Activated naive CD4-positive, alpha-beta T cell treated with anti-CD3 and anti-CD28 coated beads for 36 hours (primary cell): ENCODE data around the gene ALPP. TPM values are rescaled to one million over a fixed set of nuclear protein-coding genes. Genes with fewer than 3 reads are reported as not detected.
"Not testable (repeated sequence)": the region's sequence is repeated elsewhere in the genome, so short reads cannot be mapped to it uniquely, and the experiment has no call there.

Source experiments
- CTCF ChIA-PET: fragments of 350-600 bp; sonication (Branson Sonifier 250); formaldehyde crosslinking; loops from one replicate; lab custom pipeline; 2021; ENCODE audit warnings: antibody characterized with exemption; lab: Charles Lee
- DNase-seq: peaks from one replicate; pipeline ENCODE4 v3.0.0-alpha.2; 2020
- H3K27ac Mint-ChIP-seq: one replicate; pipeline ENCODE4 v1.8.0; 2021; ENCODE audit warnings: mild to moderate bottlenecking, mixed read lengths
- H3K27me3 Mint-ChIP-seq: one replicate; pipeline ENCODE4 v1.8.0; 2021; ENCODE audit warnings: low read depth, mixed read lengths
- H3K36me3 Mint-ChIP-seq: one replicate; pipeline ENCODE4 v1.8.0; 2021; ENCODE audit warnings: low read depth, mixed read lengths
- H3K4me1 Mint-ChIP-seq: one replicate; pipeline ENCODE4 v1.8.0; 2021; ENCODE audit warnings: low read depth, mixed read lengths
- H3K4me3 Mint-ChIP-seq: one replicate; pipeline ENCODE4 v1.8.0; 2021; ENCODE audit warnings: mild to moderate bottlenecking, moderate library complexity, mixed read lengths
- H3K9me3 Mint-ChIP-seq: one replicate; pipeline ENCODE4 v1.8.0; 2021; ENCODE audit warnings: mixed read lengths
- intact Hi-C: fragments of 100-400 bp; cut with micrococcal nuclease; formaldehyde crosslinking; loops from one replicate; pipeline ENCODE4 v1.15.1; 2023
- total RNA-seq, 2 experiments: library from RNA; stranded (reverse); gene quantifications; one replicate each; pipeline ENCODE4 v1.2.3, GENCODE V29; 2021

ALPP gene
- total RNA-seq, 2 experiments from 2014 or later = not detected

DNA sequence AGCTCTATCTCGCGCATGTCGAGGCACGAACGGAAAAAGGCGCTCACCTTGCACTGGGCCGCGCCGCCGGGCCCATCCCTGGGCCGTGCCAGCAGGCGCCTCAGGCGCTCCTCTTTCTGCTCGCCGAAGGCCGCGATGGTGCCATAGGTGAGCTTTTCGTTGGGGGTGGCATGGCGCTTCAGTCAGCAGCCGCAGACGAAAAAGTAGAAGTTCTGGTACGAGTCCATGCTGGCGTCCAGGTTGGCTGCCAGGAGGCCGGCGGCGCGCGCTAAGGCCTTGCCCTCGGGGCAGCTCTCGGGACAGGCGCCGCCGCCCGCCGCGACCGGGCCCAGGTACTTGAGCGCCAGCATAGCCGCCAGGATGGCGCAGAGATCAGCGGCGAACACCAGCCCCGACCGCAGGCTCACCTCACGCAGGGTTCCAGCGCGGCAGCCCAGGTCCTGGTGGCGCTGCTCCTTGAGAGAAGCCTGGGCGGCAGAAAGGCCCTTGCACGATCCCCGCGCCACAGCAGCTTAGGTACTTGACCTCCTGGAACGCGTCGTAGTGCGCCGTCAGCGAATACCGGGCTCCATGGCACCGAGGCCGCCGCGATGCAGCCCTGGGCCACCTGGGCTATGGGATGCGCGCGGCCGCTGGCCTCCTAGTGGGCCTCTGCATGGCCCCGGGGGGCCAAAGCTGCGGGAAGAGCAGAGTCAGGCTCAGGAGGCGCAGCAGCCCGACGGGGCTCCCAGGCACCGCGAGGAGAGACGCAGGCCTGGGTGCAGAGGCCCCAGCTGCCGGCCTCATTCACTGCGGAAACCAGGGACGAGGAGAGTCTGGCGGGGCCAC is 40.9 kb downstream of the ALPP start:
- Mint-ChIP-seq H3K36me3 (no peaks in the 10 kb centered on the region), H3K4me3 (peak overlapping the region; percentile 46), H3K4me1 (peaks cover 14% of the 10 kb centered on the region), H3K9me3 (peaks cover 9% of the 10 kb centered on the region), H3K27ac (no peak overlapping the region), H3K27me3 (peaks cover 38% of the 10 kb centered on the region)
- intact Hi-C loops = no loop called here
- DNase-seq = no peak
- CTCF ChIA-PET = interaction anchor here (0.6 kb wide), 1 partner anchor 43 kb away, joined by 4 read pairs; no protein-coding TSS in a partner anchor

DNA sequence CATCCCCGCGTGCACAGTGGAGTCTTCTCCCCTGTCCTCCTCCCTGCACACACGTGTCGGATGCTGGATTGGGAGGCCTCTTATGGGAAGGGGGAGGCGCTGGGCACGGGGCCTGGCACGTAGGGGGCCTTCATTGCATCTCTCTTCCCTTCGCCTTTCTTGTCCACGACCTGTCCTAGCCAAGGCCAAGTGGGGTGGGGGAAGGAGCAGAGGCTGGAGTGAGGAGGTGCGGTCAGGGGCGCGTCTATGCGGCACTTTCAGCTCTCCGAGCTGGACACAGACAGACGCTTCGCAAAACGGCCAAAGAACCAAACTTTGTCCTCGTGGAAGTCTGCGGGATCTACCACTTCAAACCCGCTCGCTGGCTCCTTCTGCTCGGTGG is 41.5 kb downstream of the ALPP start:
- intact Hi-C loops = no loop called here
- Mint-ChIP-seq H3K4me1 (peaks cover 14% of the 10 kb centered on the region), H3K27ac (no peak overlapping the region), H3K4me3 (no peak overlapping the region), H3K9me3 (peaks cover 9% of the 10 kb centered on the region), H3K27me3 (peaks cover 38% of the 10 kb centered on the region), H3K36me3 (no peaks in the 10 kb centered on the region)
- no peak for DNase-seq
- CTCF ChIA-PET = no interaction called here

DNA sequence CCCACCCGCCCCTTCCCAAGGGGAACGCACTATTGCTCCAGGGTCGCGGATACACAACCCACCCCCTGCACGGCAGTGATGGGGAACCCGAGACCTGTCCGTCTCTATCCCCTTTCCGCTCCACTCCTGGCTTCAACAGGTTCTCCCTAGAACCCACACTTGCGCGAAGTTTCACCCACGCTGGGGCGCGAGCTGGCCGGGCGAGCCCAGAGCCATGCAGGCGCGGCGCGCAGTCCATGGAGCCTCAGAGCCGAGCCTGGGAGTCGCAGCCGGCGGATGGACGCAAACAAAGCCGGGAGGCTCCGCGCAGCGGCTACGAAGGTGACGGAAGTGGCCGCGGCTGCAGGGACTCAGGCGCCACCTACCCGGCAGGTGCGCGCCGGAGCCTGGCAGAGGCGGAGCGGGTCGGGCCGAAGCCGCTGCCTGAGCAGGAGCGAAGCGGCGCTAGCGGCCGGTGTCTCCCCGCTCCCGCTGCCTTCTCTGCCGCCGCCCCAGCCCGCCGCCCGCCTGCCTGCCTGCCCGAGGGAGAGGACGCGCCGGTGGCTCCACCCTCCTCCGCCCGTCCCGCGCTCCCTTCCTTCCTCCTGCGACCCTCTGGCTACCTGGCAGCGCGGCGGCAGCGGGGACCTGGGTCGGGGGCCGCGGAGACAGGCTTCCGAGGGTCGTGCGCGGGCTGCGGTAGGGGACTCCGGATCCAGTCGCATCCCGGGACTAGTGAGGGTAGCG is 42.1 kb downstream of the ALPP start:
- H3K4me1 Mint-ChIP-seq = peaks cover 14% of the 10 kb centered on the region
- no peak overlapping the region for H3K27ac Mint-ChIP-seq
- CTCF ChIA-PET = no interaction called here
- intact Hi-C loops = no loop called here
- peaks cover 9% of the 10 kb centered on the region for H3K9me3 Mint-ChIP-seq
- peaks cover 38% of the 10 kb centered on the region for H3K27me3 Mint-ChIP-seq
- H3K36me3 Mint-ChIP-seq = no peaks in the 10 kb centered on the region
- peak overlapping the region; percentile 32 for H3K4me3 Mint-ChIP-seq
- DNase-seq = peak; percentile 44

DNA sequence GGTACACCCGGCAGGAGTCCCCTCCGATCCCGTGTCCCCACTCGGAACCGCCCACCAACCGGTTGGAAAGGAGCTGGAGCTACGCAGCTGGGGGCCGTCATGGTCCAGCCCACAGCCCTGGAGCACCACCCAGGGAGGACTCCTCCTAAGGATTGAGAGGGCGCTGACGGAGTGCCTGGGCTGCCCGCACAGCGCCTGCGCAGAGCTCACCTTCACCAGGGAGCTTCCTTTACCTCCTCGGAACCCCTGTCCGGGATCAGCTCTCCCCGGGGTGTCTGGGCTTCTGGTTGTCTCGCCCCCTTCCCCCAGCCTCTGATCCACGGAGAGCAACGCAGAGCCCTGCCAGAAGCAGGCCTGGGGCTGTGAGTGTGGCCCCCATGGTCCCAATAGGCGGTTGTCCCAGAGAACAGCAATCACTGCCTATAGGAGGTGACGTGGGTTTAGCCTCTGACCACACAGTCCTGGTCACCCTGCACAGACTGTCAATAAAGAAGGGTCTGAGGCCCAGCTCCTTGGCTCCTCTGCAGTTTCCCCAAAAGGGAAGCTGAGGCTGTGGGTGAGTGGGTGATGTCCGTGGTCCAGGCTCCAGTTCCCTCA is 42.7 kb downstream of the ALPP start:
- no peak for DNase-seq
- intact Hi-C loops = no loop called here
- Mint-ChIP-seq H3K9me3 (peaks cover 9% of the 10 kb centered on the region), H3K4me3 (no peak overlapping the region), H3K27me3 (peaks cover 38% of the 10 kb centered on the region), H3K27ac (no peak overlapping the region), H3K4me1 (peaks cover 14% of the 10 kb centered on the region), H3K36me3 (no peaks in the 10 kb centered on the region)
- CTCF ChIA-PET = no interaction called here

DNA sequence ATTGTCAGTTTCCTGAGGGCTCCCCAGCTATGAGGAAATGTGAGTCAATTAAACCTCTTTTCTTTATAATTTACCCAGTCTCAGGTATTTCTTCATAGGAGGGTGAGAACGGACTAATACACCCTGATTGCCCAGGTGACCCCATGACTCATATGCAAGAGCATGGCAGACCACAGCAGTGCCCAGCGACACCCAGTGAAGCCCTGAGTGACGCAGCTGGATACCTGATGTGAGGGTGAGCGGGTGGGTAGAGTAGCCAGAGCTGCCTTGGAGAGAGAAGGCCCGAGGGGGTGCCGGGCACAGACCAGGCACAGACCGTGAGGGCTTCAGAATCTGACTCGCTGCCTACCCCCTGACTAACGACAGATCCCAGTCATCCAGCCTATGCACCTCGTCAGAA is 43.5 kb downstream of the ALPP start:
- Mint-ChIP-seq H3K4me3 (peak overlapping the region; percentile 11), H3K9me3 (peaks cover 9% of the 10 kb centered on the region), H3K36me3 (no peaks in the 10 kb centered on the region), H3K4me1 (peaks cover 14% of the 10 kb centered on the region), H3K27ac (no peak overlapping the region), H3K27me3 (peaks cover 38% of the 10 kb centered on the region)
- no peak for DNase-seq
- CTCF ChIA-PET = no interaction called here
- intact Hi-C loops = no loop called here

DNA sequence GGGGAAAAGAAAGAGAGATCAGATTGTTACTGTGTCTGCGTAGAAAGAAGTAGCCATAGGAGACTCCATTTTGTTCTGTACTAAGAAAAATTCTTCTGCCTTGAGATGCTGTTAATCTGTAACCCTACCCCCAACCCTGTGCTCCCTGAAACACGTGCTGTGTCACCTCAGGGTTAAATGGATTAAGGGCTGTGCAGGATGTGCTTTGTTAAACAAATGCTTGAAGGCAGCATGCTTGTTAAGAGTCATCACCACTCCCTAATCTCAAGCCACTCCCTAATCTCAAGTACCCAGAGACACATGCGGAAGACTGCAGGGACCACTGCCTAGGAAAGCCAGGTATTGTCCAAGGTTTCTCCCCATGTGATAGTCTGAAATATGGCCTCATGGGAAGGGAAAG is 44.4 kb downstream of the ALPP start:
- Mint-ChIP-seq H3K27me3 (peaks cover 37% of the 10 kb centered on the region), H3K4me1 (peaks cover 14% of the 10 kb centered on the region)
- H3K9me3 Mint-ChIP-seq, H3K4me3 Mint-ChIP-seq, H3K27ac Mint-ChIP-seq, CTCF ChIA-PET, intact Hi-C loops, H3K36me3 Mint-ChIP-seq, DNase-seq: not testable (repeated sequence)

DNA sequence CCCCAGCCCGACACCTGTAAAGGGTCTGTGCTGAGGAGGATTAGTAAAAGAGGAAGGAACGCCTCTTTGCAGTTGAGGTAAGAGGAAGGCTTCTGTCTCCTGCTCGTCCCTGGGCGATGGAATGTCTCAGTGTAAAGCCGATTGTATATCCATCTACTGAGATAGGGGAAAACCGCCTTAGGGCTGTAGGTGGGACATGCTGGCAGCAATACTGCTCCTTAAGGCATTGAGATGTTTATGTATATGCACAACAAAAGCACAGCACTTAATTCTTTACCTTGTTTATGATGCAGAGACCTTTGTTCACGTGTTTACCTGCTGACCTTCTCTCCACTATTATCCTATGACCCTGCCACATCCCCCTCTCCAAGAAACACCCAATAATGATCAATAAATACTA is 44.9 kb downstream of the ALPP start:
- H3K9me3 Mint-ChIP-seq, H3K27ac Mint-ChIP-seq, H3K36me3 Mint-ChIP-seq, CTCF ChIA-PET, DNase-seq, H3K4me3 Mint-ChIP-seq, intact Hi-C loops: not testable (repeated sequence)
- Mint-ChIP-seq H3K27me3 (peaks cover 33% of the 10 kb centered on the region), H3K4me1 (peaks cover 12% of the 10 kb centered on the region)

DNA sequence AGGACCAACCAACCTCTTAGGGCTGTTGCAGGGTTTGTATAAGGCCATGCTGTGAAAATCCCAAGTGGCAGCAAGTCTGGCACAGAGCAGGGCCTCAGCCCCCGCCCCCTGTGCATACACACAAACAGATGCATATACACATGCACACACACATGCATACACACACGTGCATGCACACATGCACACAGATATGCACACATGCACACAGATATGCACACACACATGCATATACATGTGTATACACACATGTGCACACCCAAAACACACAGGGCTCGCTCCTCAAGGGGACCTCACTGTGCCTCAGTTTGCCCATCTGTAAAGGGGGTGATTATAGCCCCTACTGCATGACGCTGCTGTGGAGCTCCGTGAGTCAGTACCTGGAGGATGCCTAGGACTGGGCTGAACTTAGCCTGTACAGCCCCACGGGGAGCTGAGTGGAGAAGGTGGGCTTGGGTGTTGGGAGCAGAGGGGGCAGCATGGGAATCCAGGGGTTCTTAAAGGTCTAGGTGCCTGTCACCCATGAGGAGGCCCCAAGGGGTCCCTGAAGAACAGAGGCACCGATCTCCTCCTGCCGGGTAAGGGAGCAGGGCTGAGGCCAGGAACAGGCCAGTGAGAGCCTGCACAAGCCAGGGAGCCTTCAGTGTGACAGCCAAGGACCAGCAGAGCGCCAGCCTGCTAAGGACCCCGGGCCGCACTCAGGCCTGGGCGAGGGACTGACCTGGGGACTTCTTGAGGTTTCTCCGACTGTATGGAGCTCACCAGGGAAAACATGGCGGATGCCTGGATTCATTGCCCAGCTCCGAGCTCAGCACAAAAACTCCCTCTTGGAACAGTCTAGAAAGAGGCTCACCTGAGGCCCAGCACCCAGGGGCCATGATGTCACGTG is 53.4 kb downstream of the ALPP start:
- intact Hi-C loops = no loop called here
- no peaks in the 10 kb centered on the region for H3K9me3 Mint-ChIP-seq
- no peaks in the 10 kb centered on the region for H3K36me3 Mint-ChIP-seq
- no peaks in the 10 kb centered on the region for H3K27me3 Mint-ChIP-seq
- H3K4me1 Mint-ChIP-seq = no peaks in the 10 kb centered on the region
- H3K27ac Mint-ChIP-seq = no peak overlapping the region
- CTCF ChIA-PET = no interaction called here
- no peak for DNase-seq
- H3K4me3 Mint-ChIP-seq = no peak overlapping the region

Other genes starting within 250 kb of the ALPP start
- gene ALPG, start 28.1 kb downstream of the ALPP start, total RNA-seq = not detected
- gene ALPI, start 77.4 kb downstream of the ALPP start, total RNA-seq = not detected
- under 1 TPM in 1 of 2 experiments, not detected in 1; 0.12 TPM for gene ECEL1, start 109.1 kb downstream of the ALPP start, total RNA-seq
- not detected for gene PRSS56, start 141.6 kb downstream of the ALPP start, total RNA-seq
- gene CHRND, start 147.4 kb downstream of the ALPP start, total RNA-seq = not detected
- not detected for gene CHRNG, start 160.9 kb downstream of the ALPP start, total RNA-seq
- gene TIGD1, start 171.8 kb downstream of the ALPP start, total RNA-seq = 1 to 10 TPM; 7.7 to 8.3 TPM
- gene EIF4E2, start 171.9 kb downstream of the ALPP start, total RNA-seq = 10 to 100 TPM; 46.6 to 54.1 TPM